HG03342 (cell line): ENCODE results near the gene ATP13A2.
A peak's percentile ranks its signal among the peaks of the same experiment; 100 is the strongest.

ENCODE experiments used
- ATAC-seq: cut with Tn5 transposase; IDR thresholded peaks from one replicate; pipeline ENCODE4 v1.9.1; 2021; ENCODE audit warnings: mild to moderate bottlenecking, moderate library complexity; ENCODE audit not compliant: unreplicated experiment

Gene ATP13A2, protein sequence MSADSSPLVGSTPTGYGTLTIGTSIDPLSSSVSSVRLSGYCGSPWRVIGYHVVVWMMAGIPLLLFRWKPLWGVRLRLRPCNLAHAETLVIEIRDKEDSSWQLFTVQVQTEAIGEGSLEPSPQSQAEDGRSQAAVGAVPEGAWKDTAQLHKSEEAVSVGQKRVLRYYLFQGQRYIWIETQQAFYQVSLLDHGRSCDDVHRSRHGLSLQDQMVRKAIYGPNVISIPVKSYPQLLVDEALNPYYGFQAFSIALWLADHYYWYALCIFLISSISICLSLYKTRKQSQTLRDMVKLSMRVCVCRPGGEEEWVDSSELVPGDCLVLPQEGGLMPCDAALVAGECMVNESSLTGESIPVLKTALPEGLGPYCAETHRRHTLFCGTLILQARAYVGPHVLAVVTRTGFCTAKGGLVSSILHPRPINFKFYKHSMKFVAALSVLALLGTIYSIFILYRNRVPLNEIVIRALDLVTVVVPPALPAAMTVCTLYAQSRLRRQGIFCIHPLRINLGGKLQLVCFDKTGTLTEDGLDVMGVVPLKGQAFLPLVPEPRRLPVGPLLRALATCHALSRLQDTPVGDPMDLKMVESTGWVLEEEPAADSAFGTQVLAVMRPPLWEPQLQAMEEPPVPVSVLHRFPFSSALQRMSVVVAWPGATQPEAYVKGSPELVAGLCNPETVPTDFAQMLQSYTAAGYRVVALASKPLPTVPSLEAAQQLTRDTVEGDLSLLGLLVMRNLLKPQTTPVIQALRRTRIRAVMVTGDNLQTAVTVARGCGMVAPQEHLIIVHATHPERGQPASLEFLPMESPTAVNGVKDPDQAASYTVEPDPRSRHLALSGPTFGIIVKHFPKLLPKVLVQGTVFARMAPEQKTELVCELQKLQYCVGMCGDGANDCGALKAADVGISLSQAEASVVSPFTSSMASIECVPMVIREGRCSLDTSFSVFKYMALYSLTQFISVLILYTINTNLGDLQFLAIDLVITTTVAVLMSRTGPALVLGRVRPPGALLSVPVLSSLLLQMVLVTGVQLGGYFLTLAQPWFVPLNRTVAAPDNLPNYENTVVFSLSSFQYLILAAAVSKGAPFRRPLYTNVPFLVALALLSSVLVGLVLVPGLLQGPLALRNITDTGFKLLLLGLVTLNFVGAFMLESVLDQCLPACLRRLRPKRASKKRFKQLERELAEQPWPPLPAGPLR

DNA sequence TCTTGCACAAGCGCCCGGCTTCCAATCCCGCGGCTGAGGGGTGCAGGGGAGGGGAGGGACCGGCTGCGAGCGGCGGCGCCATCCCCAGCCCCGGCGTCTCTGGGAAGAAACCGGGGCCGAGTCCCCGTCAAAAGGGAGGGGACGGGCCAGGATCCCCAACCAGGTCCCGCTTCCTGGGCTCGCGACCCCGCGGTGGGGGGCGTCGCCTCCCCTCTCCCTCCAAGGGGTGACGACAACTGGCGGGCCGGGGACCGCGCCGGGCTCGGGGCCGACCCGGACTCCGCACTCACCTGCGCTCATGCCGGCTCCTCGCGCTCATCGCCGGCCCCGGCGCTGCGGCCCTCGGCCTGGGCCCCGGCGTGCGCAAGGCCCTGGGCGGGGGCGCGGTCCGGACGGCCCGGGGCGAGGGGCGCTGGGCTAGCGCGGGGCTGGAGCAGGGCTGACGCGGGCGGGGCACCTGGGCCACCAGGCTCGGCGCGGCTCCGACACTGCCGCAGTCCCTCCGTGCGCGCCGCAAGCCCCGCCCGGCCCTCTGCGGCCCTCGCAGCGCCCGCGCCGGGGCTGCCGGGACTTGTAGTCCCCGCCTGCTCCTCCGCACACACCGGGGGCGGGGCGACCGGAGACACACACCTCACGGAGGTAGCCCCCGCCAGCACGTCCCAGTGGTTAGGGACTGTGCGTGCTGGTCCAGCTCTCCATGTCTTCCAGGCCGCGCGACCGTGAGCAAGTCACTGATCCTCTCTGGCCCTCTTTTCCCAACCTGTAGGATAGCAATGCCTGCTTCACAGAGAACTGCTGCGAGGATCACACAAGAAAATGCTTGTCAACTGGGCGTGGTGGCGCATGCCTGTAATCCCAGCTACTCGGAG lies at the start of gene ATP13A2:
Gene ATP13A2 (minus strand): TSS at position 490 of the 869 bp plus-strand sequence. CDS start 190 bp downstream, at position 300.
- ATAC-seq: peak; percentile 84

DNA sequence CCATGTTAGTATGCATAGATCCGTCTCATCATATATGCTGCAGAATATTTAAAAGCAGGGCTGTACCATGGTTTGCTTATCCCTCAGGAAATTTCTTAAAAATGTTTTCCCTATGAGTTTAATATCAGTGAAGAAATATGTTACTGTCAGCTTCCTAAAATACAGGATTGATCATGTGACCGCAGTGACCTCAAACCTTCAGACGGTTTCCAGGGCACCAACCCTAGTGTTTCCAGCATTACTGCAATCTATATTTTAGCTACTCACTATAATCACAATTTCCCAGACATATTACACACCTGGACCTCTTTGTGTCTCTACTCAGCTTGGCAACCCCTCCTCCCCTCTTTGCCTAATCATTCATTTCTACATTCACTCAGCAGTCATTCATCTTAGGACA lies 49.8 kb upstream of the ATP13A2 start:
- no peak for ATAC-seq

DNA sequence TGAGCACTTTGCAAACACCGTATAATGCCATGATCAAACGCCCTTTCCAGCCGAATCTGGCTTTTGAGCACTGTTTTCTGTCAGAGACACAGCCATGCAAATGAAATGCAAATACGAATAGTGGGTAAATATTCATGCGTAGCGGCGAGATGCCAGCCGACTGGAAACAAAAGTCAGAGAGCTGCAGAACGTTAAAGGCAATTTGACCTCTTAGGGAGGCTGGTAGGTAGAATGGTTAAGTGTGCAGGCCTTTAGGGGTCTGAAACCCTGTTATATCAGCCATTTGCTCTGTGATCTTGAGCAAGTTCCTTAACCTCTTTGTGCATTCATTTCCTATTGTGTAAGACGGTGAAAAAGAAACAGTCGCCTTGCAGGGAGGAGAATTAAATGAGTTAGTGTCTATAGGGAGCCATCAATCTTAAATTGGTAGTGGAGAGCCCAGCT lies 48.6 kb upstream of the ATP13A2 start:
- ATAC-seq: no peak

DNA sequence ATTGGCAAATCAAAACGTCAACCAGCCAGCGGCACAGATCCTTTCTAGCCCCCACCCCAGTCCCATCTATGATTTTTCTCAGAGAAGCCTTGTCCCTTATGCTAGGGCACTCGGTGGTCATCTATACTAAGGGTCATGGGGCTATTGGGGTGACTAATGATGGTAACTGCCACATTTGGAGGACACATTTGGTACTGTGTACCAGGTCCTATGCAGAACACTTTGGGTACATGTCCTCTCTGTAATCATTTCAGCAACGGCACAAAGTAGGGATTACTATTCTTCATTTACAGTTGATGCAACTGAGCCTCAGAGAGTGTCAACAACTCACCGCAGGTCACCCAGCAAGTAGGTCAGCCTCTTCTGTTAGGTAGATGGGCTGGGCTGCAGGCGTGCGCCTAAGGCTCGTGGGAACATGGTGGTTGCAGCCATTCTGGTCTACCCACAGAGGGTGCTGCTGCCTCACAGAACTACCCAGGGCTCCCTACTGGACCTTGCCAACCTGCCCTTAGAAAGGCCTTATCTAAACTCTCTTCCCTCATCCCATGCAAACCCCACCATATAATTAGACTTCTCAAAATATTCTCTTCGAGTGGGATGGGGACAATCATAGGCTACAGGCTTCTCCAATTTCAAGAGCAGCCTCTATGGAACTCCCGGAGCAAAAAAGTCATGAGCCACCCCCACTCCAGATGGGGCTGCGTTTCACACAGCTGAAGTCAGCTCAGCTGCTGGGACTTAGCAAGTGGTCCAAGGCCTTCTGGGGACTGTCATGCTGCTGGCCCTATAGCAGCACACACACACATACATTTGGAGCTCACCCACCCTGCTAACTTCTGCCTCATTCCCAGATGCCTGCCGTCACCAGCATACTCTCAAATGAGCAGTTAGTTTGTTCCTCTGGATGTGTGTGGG lies 47.9 kb upstream of the ATP13A2 start:
- peak; percentile 62 for ATAC-seq

DNA sequence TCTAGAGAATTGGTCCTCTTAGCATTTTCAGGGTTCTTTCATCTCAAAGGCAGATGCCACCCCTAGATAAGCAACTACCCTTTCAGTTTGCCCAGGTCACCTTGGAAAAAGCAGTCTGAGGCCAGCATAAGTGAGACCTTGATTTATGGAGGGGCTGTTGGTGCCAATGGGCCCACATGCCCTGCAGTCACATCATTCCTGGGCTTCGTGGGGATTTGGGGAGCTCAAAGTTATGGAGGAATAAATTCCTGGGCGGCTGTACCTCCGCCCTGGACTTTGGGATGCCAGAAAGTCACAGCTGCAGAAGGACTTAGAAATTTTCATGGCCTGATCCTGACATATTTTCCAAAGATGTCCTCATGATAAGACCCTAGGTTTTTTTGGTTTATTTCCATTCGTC lies 44.8 kb upstream of the ATP13A2 start:
- ATAC-seq: no peak

DNA sequence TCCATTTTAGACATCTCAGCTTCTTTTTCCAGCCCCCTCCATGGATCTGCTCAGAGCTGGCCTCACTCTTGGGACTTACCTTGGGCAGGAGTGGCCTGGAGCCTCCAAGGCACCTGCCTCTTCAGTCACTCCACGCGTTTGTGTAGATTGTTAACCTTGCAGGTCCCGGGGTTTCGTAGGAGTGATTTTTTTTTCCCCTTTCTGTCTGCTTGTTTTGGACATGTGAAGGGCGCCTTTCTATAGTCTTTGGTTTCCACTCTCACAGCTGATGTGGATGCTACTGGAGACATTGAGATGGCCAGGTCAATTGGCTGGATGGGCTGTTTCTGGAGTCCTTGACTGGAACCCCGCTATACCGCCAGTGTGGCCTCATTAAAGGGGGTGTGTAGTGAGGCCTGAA lies 44.1 kb upstream of the ATP13A2 start:
- ATAC-seq: no peak

DNA sequence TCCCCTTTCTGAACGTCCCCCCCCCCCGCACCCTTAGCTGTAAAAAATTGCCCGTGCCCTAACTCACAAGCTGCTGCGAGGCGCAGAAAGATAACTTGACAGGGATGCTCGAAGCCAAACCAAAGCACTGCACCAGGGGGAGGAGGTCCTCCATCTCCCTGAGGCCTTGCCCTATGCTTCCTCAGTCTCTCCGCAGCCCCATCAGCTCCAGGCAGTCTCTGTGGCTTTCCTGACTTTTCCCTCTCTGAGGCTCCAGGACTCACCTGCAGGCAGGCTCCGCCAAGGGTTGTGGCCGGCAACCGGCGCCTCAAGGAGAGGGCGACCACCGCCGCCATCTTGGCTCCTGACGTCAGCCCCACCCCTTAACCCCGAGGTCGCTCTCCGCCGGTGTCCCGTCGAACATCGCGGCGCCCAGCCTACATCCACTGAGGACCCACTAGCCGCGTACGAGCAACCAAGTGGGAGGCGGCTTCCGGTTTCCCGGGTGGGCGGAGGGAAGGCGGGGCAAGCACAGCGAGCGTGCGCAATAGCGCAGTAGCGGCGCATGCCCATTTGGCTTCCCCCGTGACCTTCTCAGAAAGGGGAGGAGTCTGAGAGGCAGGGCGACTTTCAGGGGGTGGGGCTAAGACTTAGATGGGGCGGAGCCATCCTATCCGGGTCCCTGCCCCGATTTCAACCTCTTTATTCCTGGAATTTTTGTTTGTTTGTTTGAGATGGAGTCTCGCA lies 42.1 kb upstream of the ATP13A2 start, which contains the start of gene SDHB:
Gene SDHB (minus strand): TSS at position 348 of the 726 bp plus-strand sequence. CDS start 13 bp downstream, at position 335.
- ATAC-seq: peak; percentile 94

DNA sequence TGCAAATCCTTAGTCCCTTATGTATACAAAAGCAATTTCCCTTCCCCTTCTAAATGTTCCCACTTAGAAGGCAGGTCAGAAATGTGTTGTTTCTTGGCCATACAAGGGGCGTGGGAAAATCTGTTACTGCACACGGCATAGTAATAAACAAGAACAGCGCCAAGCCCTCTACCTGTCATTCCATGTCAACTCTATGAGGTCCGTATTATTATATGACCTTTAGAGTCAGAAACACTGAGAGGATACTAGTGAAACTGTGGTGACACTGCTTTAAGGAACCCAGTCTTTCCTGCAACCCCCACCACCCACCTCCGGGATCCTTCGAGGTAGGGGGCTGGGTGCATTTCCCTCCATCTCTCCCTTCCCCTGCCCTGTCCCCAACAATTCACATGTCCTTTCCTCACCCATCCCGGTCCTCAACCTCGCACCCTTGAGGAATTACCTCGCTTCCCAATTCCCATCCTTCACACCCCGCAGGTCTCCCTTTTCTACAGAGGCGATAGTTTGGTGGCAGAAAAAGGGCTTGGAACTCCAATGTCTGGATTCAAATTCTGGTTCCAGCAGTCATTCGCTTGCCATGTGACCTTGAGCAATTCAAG lies 41.5 kb upstream of the ATP13A2 start:
- ATAC-seq: no peak

DNA sequence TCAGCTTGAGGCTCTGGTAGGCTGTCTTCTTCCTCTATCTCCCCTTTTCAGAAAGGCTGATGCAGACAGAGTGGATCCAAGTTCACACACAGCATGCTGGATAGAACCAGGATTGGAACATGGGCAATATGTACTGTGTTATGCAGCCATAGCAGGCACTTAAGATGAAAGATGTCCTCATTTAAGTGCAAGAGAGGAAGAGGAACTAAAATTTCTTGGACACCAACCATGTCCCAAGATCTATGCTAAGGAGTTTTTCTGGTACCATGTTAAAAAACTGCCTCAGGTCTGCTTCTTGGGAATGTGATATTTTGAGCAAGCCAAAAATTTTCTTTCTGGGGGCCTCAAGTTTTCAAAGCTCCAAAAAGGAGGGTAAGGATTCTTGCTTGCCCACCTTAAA lies 40.9 kb upstream of the ATP13A2 start:
- ATAC-seq: no peak

DNA sequence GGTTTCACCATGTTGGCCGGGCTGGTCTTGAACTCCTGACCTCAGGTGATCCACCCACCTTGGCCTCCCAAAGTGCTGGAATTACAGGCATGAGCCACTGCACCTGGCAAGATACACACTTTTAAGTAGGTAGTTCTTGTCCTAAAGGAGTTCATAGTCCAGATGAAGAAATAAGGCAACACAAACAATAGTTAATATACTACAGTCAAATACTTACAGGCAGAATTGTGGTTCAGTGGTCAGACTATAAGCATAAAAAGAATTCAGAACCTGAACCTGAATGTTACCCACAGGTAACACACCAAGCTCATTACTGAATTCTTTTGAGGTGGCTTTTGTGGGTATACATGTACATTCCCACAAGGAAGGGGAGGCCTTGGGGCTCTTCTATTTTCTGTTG lies 40.3 kb upstream of the ATP13A2 start:
- no peak for ATAC-seq

DNA sequence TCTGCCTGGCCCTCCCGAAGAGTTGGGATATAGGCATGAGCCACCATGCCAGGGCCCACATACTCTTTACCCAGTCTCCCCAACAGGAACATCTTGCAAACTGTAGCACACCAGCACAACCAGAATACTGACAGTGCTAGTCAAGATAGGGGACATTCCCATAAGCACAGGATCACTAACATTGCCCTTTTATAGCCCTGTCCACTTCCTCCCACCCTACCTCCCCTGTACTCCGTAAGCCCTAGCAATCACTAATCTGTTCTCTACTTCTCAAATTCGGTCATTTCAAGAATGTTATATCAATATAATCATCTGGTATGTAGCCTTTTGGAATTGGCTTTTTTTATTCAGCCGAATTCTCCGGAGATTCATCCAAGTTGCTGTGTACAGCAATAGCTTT lies 36.2 kb upstream of the ATP13A2 start:
- ATAC-seq: no peak

DNA sequence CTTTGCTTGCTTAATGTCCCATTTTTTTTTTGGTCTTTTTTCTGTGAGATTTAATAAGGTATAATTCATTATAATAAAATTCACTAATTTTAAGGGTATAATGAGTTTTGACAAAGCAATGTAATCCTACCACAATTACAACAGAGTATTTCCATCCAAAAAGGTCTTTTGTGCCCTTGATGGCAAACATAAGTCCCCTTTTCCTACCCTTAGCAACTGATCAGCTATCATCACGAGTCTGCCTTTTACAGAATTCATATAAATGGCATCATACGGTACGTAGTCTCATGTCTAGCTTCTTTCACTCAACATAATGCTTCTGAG lies 34.6 kb upstream of the ATP13A2 start:
- no peak for ATAC-seq

DNA sequence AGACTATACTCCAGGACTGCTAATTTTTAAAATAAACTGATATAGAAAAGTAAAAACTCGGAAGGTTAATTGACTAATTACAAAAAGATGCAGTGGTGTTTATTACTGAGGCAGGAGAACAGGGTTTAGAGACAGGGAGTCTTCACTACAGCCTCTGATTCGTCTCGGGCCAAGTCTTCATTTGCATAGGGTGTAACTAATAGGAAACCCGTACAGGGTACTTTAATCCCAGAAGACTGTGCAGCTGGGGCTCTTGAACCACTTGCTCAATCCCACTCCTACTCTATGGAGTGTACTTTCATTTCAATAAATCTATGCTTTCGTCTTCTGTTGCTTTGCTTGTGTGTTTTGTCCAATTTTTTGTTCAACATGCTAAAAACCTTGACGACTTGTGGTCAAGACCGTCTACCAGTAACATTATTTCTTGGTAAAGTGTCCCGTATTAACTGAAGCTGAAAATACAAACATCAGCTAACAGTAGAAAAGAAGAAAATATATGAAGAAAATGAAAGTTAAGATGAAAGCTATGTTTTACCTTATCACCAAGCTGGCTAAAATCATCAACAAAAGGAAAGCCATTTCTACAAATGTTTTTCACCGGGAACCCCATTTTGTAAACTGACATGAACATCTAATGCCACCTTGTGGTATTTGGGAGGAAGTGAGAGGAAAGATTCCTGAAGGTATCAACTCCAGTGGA lies 34.1 kb upstream of the ATP13A2 start:
- no peak for ATAC-seq

DNA sequence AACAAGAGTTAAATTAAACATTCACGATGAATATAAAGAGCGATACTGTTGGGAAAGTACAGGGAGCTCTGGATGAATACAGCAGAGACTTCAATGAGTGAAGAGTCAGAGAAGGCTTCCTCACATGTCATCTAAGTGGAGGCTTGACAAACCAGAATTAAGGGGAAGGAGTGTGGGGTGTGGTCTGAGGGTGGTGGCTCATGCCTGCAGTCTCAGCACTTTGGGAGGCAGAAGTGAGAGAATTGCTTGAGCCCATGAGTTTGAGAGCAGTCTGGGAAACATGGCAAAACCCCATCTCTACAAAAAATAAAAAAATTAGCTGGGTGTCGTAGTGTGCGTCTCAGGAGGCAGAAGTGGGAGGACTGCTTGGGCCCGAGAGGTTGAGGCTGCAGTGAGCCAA lies 33.4 kb upstream of the ATP13A2 start:
- ATAC-seq: no peak

DNA sequence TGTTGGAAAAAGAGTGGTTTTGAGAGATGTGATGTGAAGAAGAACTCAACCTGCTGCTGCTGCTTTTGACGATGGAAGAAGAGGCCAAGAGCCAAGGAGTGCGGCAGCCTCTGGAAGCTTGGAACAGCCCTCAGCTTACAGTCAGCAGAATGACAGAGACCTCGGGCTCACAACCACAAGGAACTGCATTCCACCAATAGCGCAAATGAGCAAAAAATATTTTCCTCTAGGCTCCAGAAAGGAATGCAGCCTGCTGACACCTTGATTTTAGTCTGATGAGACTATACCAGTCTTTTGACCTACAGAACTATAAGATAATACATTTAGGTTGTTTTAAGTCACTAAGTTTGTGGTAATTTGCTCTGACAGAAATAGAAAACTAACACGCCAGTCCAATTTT lies 31.9 kb upstream of the ATP13A2 start:
- ATAC-seq: no peak

DNA sequence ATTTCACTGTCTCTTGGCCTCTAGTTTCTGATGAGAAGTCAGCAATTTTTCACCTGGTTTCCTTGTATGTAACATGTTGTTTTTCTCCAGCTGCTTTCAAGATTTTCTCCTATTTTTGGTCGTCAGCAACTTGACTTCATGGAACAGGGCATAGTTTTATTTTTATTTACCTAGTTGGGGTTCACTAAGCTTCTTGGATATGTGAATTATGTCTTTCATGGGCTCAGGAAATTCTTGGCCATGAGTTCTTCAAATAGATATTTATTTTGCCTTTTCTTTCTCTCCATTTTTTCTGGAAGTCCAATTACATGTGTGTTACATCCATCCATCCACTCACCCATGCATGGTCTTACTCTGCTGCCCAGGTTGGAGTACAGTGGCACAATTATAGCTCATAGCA lies 28.4 kb upstream of the ATP13A2 start:
- no peak for ATAC-seq

DNA sequence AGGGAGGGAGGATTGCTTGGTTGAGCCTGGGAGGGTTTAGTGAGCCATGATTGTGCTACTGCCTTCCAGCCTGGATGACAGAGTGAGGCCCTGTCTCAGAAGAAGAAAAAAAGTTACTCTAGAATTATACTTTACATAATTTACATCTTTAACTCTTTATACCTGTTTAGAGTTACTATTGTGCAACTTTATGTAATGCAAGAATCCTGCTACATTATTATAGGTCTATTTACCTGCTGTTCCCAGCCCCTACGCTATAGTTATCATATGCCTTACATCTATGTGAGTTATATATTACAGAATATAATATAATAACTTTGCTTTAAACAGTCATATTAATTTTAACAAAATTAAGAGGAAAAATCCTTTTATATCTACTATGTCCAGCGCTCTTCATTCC lies 27.8 kb upstream of the ATP13A2 start:
- no peak for ATAC-seq

DNA sequence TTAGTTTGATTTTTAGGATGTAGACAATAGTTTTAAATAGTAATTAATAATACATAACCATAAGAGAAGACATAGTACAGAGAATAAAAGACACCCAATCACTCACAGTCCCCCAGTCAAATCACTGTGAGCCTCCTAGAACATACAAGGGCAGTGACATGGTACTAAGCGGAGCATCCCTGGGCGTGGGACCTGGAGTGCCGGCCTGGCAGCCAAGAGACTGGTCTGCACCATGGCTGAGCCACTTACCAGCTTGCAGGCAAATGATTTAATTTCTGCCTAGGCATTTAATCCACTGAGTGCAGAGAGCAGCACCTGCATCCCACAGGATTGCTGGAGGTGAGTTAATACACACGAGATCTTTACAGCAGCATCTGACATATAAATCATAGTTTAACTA lies 21.8 kb upstream of the ATP13A2 start:
- ATAC-seq: no peak
